OCI-LY3 (cell line): ENCODE data around the gene RGS8.

Source experiments
- EZH2phosphoT487 ChIP-seq: fragments of 200-600 bp; shearing (Covaris generic); IDR thresholded peaks from 2 replicates; pipeline ENCODE4 v1.6.1; 2018; ENCODE audit warnings: antibody characterized with exemption, mixed run types, low read depth
- TF ChIP-seq, protein P1 (sequence below): fragments of 200-600, 300-600 bp; sonication (generic); IDR thresholded peaks from 2 replicates; pipeline ENCODE4 v1.5.1; 2014; ENCODE audit warnings: antibody characterized with exemption, low read length, low read depth

DNA sequence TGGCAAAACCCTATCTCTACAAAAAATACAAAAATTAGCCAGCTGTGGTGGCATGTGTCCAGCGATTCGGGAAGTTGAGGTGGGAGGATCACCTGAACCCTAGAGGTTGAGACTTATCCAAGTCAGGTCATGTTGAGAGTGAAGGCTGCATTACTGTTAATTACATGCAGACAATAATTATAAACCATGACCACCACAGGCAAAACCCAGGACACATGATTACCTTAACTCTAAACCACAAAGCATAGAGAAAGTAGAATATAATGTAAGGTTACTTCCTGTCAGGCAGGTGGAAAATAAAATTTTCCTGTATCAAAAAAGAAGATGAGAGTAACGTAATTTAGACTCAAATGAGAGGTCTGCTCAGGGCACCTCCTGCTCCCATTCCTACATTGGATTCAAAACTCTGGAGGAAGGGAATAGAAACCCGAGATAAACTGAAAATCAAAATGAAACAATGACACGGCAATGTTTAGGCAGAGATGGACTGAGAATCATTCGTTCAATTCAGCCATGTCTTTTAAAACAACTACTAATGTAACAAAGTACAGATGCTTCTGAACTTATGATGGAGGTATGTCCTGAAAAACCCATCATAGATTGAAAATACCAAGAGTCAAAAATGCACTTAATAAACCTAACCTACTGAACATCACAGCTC is 33.6 kb downstream of the RGS8 start:
- TF ChIP-seq, protein P1, sequence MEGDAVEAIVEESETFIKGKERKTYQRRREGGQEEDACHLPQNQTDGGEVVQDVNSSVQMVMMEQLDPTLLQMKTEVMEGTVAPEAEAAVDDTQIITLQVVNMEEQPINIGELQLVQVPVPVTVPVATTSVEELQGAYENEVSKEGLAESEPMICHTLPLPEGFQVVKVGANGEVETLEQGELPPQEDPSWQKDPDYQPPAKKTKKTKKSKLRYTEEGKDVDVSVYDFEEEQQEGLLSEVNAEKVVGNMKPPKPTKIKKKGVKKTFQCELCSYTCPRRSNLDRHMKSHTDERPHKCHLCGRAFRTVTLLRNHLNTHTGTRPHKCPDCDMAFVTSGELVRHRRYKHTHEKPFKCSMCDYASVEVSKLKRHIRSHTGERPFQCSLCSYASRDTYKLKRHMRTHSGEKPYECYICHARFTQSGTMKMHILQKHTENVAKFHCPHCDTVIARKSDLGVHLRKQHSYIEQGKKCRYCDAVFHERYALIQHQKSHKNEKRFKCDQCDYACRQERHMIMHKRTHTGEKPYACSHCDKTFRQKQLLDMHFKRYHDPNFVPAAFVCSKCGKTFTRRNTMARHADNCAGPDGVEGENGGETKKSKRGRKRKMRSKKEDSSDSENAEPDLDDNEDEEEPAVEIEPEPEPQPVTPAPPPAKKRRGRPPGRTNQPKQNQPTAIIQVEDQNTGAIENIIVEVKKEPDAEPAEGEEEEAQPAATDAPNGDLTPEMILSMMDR, result no peak
- no peak for TF ChIP-seq EZH2phosphoT487
